ENCODE results near the gene MPZL1.

- TF ChIP-seq PPARA (CRISPR knock-in tag; IDR thresholded peaks at IDR 0.05; ENCODE audit: borderline replicate concordance): no peak
- TF ChIP-seq ZFP3 (CRISPR knock-in tag; IDR thresholded peaks at IDR 0.05): no peak
- no peak for TF ChIP-seq ISL1 (CRISPR knock-in tag; IDR thresholded peaks at IDR 0.05)
- TF ChIP-seq PATZ1 (CRISPR knock-in tag; IDR thresholded peaks at IDR 0.05; ENCODE audit: borderline replicate concordance): no peak
- TF ChIP-seq ESRRG (CRISPR knock-in tag; IDR thresholded peaks at IDR 0.05): no peak
- TF ChIP-seq BACH2 (CRISPR knock-in tag; IDR thresholded peaks at IDR 0.05; ENCODE audit: borderline replicate concordance): no peak
- TF ChIP-seq CSDC2 (CRISPR knock-in tag; IDR thresholded peaks at IDR 0.05): no peak
- TF ChIP-seq CSRNP3 (CRISPR knock-in tag; IDR thresholded peaks at IDR 0.05): no peak
- TF ChIP-seq TSHZ2 (CRISPR knock-in tag; IDR thresholded peaks at IDR 0.05): no peak
These were observed 49.0 kb upstream of the MPZL1 start for GRCh38 chr1:167672831-167673230.
